Immature natural killer cell (primary cell): ENCODE measurements around the gene PRR12. TPM values are rescaled to one million over a fixed set of nuclear protein-coding genes. Genes with fewer than 3 reads are reported as not detected.
A peak's percentile ranks its signal among the peaks of the same experiment; 100 is the strongest.

Experiments
- DNase-seq, 3 donors: peaks; one replicate each; pipeline ENCODE4 v3.0.0; 2022; ENCODE audit warnings: mixed read lengths in 1 of 3
- H3K27ac Mint-ChIP-seq, 6 donors: one replicate each; pipeline ENCODE4 v1.8.0; 2020; ENCODE audit warnings: mixed read lengths in 6 of 6, mild to moderate bottlenecking in 5 of 6, inconsistent platforms in 4 of 6, moderate library complexity in 3 of 6
- H3K27me3 Mint-ChIP-seq, 3 donors: one replicate each; pipeline ENCODE4 v1.8.0; 2020 to 2021; ENCODE audit warnings: low read depth in 3 of 3, mild to moderate bottlenecking in 3 of 3, mixed read lengths in 3 of 3, moderate library complexity in 3 of 3, inconsistent platforms in 1 of 3
- H3K36me3 Mint-ChIP-seq, 3 donors: one replicate each; pipeline ENCODE4 v1.8.0; 2020; ENCODE audit warnings: mixed read lengths in 3 of 3, inconsistent platforms in 2 of 3, mild to moderate bottlenecking in 2 of 3
- H3K4me1 Mint-ChIP-seq, 2 donors: one replicate each; pipeline ENCODE4 v1.8.0; 2020; ENCODE audit warnings: inconsistent platforms in 2 of 2, mild to moderate bottlenecking in 2 of 2, mixed read lengths in 2 of 2, moderate library complexity in 1 of 2
- H3K4me3 Mint-ChIP-seq, 5 donors: one replicate each; pipeline ENCODE4 v1.8.0; 2020; ENCODE audit warnings: mild to moderate bottlenecking in 5 of 5, mixed read lengths in 5 of 5, inconsistent platforms in 3 of 5, moderate library complexity in 3 of 5
- H3K9me3 Mint-ChIP-seq, 6 donors: one replicate each; pipeline ENCODE4 v1.8.0; 2020; ENCODE audit warnings: mild to moderate bottlenecking in 6 of 6, mixed read lengths in 6 of 6, inconsistent platforms in 4 of 6, moderate library complexity in 3 of 6
- polyA plus RNA-seq, 3 donors: library from polyadenylated mRNA; unstranded; fragments of 300-500 nt; fragmentation: Illumina TruSeq; gene quantifications; one replicate each; pipeline ENCODE4 v1.2.3, GENCODE V29; 2021

The PRR12 gene
- polyA plus RNA-seq, 3 donors from 2014 or later, result 0.21 to 4.0 (median 2.0) TPM

- Mint-ChIP-seq H3K4me1 (peaks cover 57 to 66% of the 10 kb centered on the region in 2 donors), H3K36me3 (no peaks in the 10 kb centered on the region), H3K27me3 (peaks cover 5 to 9% (median 8%) of the 10 kb centered on the region in 3 donors), H3K4me3 (peak within 1 kb of the TSS; percentile 92 to 97 (median 95)), H3K27ac (peak within 1 kb of the TSS; percentile 93 to 100 (median 98)), H3K9me3 (no peaks in the 10 kb centered on the region)
- DNase-seq, result peak; percentile 100
Observed at GRCh38 chr19:49641688-49642491, 50.9 kb downstream of the PRR12 start, which contains the start of gene SCAF1. SCAF1 (plus strand) TSS chr19:49642209; CDS start chr19:49645027, 2,818 bp downstream.

- Mint-ChIP-seq H3K4me1 (peaks cover 56 to 69% of the 10 kb centered on the region in 2 donors), H3K27ac (peak overlapping the region; percentile 93 to 99 (median 96)), H3K4me3 (peak overlapping the region; percentile 92 to 97 (median 95)), H3K27me3 (peaks cover 5 to 9% (median 8%) of the 10 kb centered on the region in 3 donors), H3K9me3 (no peaks in the 10 kb centered on the region), H3K36me3 (no peaks in the 10 kb centered on the region)
- DNase-seq, result no peak
Observed at GRCh38 chr19:49642492-49643035, 51.6 kb downstream of the PRR12 start.

GRCh38 chr19:49643466-49643865 is 52.5 kb downstream of the PRR12 start:
- H3K4me3 Mint-ChIP-seq, result peak overlapping the region; percentile 92 to 97 (median 95)
- peaks cover 50 to 62% of the 10 kb centered on the region in 2 donors for H3K4me1 Mint-ChIP-seq
- no peaks in the 10 kb centered on the region for H3K9me3 Mint-ChIP-seq
- DNase-seq, result no peak
- H3K27ac Mint-ChIP-seq, result peak overlapping the region; percentile 61 to 99 (median 94)
- no peaks in the 10 kb centered on the region for H3K36me3 Mint-ChIP-seq
- peaks cover 5 to 8% (median 7%) of the 10 kb centered on the region in 3 donors for H3K27me3 Mint-ChIP-seq

GRCh38 chr19:49645592-49645991 is 54.6 kb downstream of the PRR12 start:
- H3K36me3 Mint-ChIP-seq, result peaks cover 0 to 5% (median 3%) of the 10 kb centered on the region in 3 donors
- H3K4me3 Mint-ChIP-seq, result no peak overlapping the region
- peak overlapping the region in 1 of 6 donors; percentile 50 for H3K27ac Mint-ChIP-seq
- no peaks in the 10 kb centered on the region for H3K9me3 Mint-ChIP-seq
- no peak for DNase-seq
- peaks cover 5 to 8% (median 6%) of the 10 kb centered on the region in 3 donors for H3K27me3 Mint-ChIP-seq
- H3K4me1 Mint-ChIP-seq, result peaks cover 36 to 46% of the 10 kb centered on the region in 2 donors

- Mint-ChIP-seq H3K9me3 (no peaks in the 10 kb centered on the region), H3K27ac (peak overlapping the region in 1 of 6 donors; percentile 7)
Observed at GRCh38 chr19:49645995-49646394, 55.0 kb downstream of the PRR12 start.

GRCh38 chr19:49646586-49646985 is 55.6 kb downstream of the PRR12 start:
- Mint-ChIP-seq H3K27ac (peak overlapping the region in 1 of 6 donors; percentile 3), H3K4me1 (peaks cover 26 to 37% of the 10 kb centered on the region in 2 donors), H3K27me3 (peaks cover 4 to 7% (median 6%) of the 10 kb centered on the region in 3 donors), H3K9me3 (no peaks in the 10 kb centered on the region), H3K36me3 (peaks cover 0 to 5% (median 3%) of the 10 kb centered on the region in 3 donors), H3K4me3 (no peak overlapping the region)
- no peak for DNase-seq

More at GRCh38 chr19:49645995-49646394, 55.0 kb downstream of the PRR12 start:
- Mint-ChIP-seq H3K36me3 (peaks cover 0 to 5% (median 3%) of the 10 kb centered on the region in 3 donors), H3K4me1 (peaks cover 32 to 42% of the 10 kb centered on the region in 2 donors), H3K27me3 (peaks cover 5 to 8% (median 7%) of the 10 kb centered on the region in 3 donors), H3K4me3 (no peak overlapping the region)
- no peak for DNase-seq

GRCh38 chr19:49651029-49651819 is 60.2 kb downstream of the PRR12 start:
- Mint-ChIP-seq H3K27ac (no peak overlapping the region), H3K36me3 (peaks cover 7 to 9% (median 9%) of the 10 kb centered on the region in 3 donors), H3K27me3 (peaks cover 2 to 4% (median 3%) of the 10 kb centered on the region in 3 donors), H3K4me3 (no peak overlapping the region), H3K4me1 (peaks cover 13 to 14% of the 10 kb centered on the region in 2 donors), H3K9me3 (no peaks in the 10 kb centered on the region)
- no peak for DNase-seq

- Mint-ChIP-seq H3K36me3 (peaks cover 7 to 9% (median 9%) of the 10 kb centered on the region in 3 donors), H3K4me1 (peaks cover 17 to 20% of the 10 kb centered on the region in 2 donors), H3K9me3 (no peaks in the 10 kb centered on the region), H3K4me3 (no peak overlapping the region), H3K27me3 (peaks cover 2 to 6% (median 4%) of the 10 kb centered on the region in 3 donors), H3K27ac (no peak overlapping the region)
- DNase-seq, result no peak
Observed at GRCh38 chr19:49651820-49652550, 61.0 kb downstream of the PRR12 start.

- Mint-ChIP-seq H3K9me3 (no peaks in the 10 kb centered on the region), H3K36me3 (peaks cover 9 to 10% (median 9%) of the 10 kb centered on the region in 3 donors), H3K27me3 (peaks cover 2 to 7% (median 6%) of the 10 kb centered on the region in 3 donors), H3K27ac (peak overlapping the region in 1 of 6 donors; percentile 2), H3K4me3 (no peak overlapping the region), H3K4me1 (peaks cover 13 to 20% of the 10 kb centered on the region in 2 donors)
- no peak for DNase-seq
Observed at GRCh38 chr19:49652551-49653465, 61.8 kb downstream of the PRR12 start.

- no peak for DNase-seq
- Mint-ChIP-seq H3K36me3 (peaks cover 9 to 11% (median 9%) of the 10 kb centered on the region in 3 donors), H3K4me3 (no peak overlapping the region), H3K4me1 (peaks cover 13 to 20% of the 10 kb centered on the region in 2 donors), H3K9me3 (no peaks in the 10 kb centered on the region), H3K27me3 (peaks cover 2 to 7% (median 6%) of the 10 kb centered on the region in 3 donors), H3K27ac (peak overlapping the region in 2 of 6 donors; percentile 74 to 76)
Observed at GRCh38 chr19:49653466-49653806, 62.5 kb downstream of the PRR12 start.

GRCh38 chr19:49654581-49654980 is 63.6 kb downstream of the PRR12 start:
- Mint-ChIP-seq H3K9me3 (no peaks in the 10 kb centered on the region), H3K4me3 (no peak overlapping the region), H3K4me1 (peaks cover 13 to 20% of the 10 kb centered on the region in 2 donors), H3K27ac (peak overlapping the region; percentile 81 to 99 (median 96)), H3K36me3 (peaks cover 4 to 11% (median 6%) of the 10 kb centered on the region in 3 donors), H3K27me3 (peaks cover 2 to 7% (median 6%) of the 10 kb centered on the region in 3 donors)
- DNase-seq, result no peak
